Peyer's patch (tissue), 4 donors: Measurements from ENCODE around the gene TP73.
A peak's percentile ranks its signal among the peaks of the same experiment; 100 is the strongest.
"Not testable (repeated sequence)": the region's sequence is repeated elsewhere in the genome, so short reads cannot be mapped to it uniquely, and the experiment has no call there.

Experiments
- CTCF ChIP-seq, 6 experiments: fragments of 450-650 bp in 4 of 6; fragments of 200-600 bp in 2 of 6; sonication (generic) in 1 of 6; IDR thresholded peaks; one replicate each; pipeline ENCODE4 v1.5.1; 2017 to 2019; ENCODE audit warnings: antibody characterized with exemption in 6 of 6, mild to moderate bottlenecking in 3 of 6, moderate library complexity in 1 of 6
- POLR2A ChIP-seq, 2 donors: fragments of 450-650 bp; IDR thresholded peaks; one replicate each; pipeline ENCODE4 v1.5.1; 2017; ENCODE audit warnings: antibody characterized with exemption in 2 of 2, mild to moderate bottlenecking in 2 of 2, moderate library complexity in 2 of 2

GRCh38 chr1:3621151-3621671 lies 31.1 kb upstream of the TP73 start:
- not testable (repeated sequence) for TF ChIP-seq POLR2A (IDR thresholded peaks at IDR 0.05)
- TF ChIP-seq CTCF (IDR thresholded peaks at IDR 0.05), result peak in 5 of 6 experiments; percentile 33 to 70 (median 64)
